Ascending aorta (tissue), 2 donors: ENCODE measurements around the gene ASB7. TPM values are rescaled to one million over a fixed set of nuclear protein-coding genes. Genes with fewer than 3 reads are reported as not detected.

Experiments used
- DNase-seq, 2 donors: peaks; one replicate each; pipeline ENCODE4 v3.0.0-alpha.2; 2019; ENCODE audit warnings: low spot score in 2 of 2
- H3K27ac ChIP-seq, 2 donors: fragments of 200-600 bp; sonication (generic); one replicate each; pipeline ENCODE4 v1.5.1; 2016 to 2017; ENCODE audit warnings: mild to moderate bottlenecking in 1 of 2
- H3K27me3 ChIP-seq: fragments of 200-600 bp; sonication (generic); one replicate; pipeline ENCODE4 v1.5.1; 2017
- H3K36me3 ChIP-seq, 2 donors: fragments of 200-600 bp; sonication (generic); one replicate each; pipeline ENCODE4 v1.5.1; 2016
- H3K4me1 ChIP-seq, 2 donors: fragments of 200-600 bp; sonication (generic); one replicate each; pipeline ENCODE4 v1.5.1; 2016 to 2017; ENCODE audit warnings: mild to moderate bottlenecking in 1 of 2
- H3K4me3 ChIP-seq, 2 donors: fragments of 200-600 bp; sonication (generic); one replicate each; pipeline ENCODE4 v1.5.1; 2016 to 2017; ENCODE audit warnings: mild to moderate bottlenecking in 1 of 2
- H3K9me3 ChIP-seq, 2 donors: fragments of 200-600 bp; sonication (generic); one replicate each; pipeline ENCODE4 v1.5.1; 2016
- intact Hi-C: fragments of 100-400 bp; cut with DNase I; formaldehyde crosslinking; loops from one replicate; pipeline ENCODE4 v1.15.1; 2023
- total RNA-seq: library from RNA; depleted of rRNA; stranded (reverse); fragments of >200 nt; gene quantifications from one replicate; pipeline ENCODE4 v1.1.0, GENCODE V29; 2016
- TF ChIP-seq, protein P1 (sequence below), 3 experiments: fragments of 200-600 bp in 2 of 3; fragments of 450-650 bp in 1 of 3; sonication (generic) in 2 of 3; IDR thresholded peaks; one replicate each; pipeline ENCODE4 v1.5.1; 2016 to 2019; ENCODE audit warnings: antibody characterized with exemption in 3 of 3, mild to moderate bottlenecking in 1 of 3, moderate library complexity in 1 of 3

Gene ASB7
- total RNA-seq, 1 donor from 2014 or later, result 9.3 TPM

DNA sequence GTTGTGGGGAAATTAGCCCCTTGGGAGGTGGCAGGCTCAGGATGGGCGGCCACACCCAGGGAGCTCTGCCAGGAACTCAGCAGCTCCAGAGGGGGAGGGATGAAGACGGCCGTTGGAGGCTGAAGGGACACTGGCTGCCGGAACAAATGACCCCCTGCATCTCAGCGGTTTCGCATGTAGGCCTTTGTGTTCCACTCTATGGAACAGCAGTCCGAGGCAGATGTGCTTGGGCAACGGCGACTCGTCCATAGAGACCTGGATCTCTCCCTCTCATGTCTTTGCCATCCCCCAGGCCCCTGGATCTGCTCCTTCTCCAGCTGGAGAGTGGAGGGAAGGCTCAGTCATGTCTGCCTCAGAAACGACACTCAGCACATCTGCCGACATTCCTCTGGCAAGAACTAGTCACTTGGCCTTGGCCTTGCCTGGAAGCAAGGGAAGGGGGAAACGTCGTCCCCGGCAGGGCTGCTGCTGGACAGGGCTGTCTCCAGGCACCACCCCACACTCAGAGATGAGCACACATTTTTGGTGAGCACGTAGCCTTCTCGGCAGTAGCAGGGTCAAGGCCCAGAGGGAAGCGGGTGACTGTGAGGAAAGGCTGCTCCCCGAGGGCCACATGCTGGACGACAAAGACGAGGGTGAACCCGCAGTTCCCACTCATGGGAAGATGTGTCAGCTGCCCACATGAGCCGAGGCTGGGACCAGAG is 83.8 kb downstream of the ASB7 start:
- intact Hi-C loops, result loop anchor here (10.0 kb wide), 1 partner anchor 59 kb away; no protein-coding TSS in a partner anchor
- no peak overlapping the region for H3K27ac ChIP-seq
- DNase-seq, result peak in 1 of 2 donors; percentile 73
- TF ChIP-seq, protein P1, sequence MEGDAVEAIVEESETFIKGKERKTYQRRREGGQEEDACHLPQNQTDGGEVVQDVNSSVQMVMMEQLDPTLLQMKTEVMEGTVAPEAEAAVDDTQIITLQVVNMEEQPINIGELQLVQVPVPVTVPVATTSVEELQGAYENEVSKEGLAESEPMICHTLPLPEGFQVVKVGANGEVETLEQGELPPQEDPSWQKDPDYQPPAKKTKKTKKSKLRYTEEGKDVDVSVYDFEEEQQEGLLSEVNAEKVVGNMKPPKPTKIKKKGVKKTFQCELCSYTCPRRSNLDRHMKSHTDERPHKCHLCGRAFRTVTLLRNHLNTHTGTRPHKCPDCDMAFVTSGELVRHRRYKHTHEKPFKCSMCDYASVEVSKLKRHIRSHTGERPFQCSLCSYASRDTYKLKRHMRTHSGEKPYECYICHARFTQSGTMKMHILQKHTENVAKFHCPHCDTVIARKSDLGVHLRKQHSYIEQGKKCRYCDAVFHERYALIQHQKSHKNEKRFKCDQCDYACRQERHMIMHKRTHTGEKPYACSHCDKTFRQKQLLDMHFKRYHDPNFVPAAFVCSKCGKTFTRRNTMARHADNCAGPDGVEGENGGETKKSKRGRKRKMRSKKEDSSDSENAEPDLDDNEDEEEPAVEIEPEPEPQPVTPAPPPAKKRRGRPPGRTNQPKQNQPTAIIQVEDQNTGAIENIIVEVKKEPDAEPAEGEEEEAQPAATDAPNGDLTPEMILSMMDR (IDR thresholded peaks at IDR 0.05), result no peak
- H3K9me3 ChIP-seq, result no peaks in the 10 kb centered on the region
- no peaks in the 10 kb centered on the region for H3K27me3 ChIP-seq
- H3K4me1 ChIP-seq, result peaks cover 0 to 3% of the 10 kb centered on the region in 2 donors
- H3K4me3 ChIP-seq, result no peak overlapping the region
- H3K36me3 ChIP-seq, result no peaks in the 10 kb centered on the region

DNA sequence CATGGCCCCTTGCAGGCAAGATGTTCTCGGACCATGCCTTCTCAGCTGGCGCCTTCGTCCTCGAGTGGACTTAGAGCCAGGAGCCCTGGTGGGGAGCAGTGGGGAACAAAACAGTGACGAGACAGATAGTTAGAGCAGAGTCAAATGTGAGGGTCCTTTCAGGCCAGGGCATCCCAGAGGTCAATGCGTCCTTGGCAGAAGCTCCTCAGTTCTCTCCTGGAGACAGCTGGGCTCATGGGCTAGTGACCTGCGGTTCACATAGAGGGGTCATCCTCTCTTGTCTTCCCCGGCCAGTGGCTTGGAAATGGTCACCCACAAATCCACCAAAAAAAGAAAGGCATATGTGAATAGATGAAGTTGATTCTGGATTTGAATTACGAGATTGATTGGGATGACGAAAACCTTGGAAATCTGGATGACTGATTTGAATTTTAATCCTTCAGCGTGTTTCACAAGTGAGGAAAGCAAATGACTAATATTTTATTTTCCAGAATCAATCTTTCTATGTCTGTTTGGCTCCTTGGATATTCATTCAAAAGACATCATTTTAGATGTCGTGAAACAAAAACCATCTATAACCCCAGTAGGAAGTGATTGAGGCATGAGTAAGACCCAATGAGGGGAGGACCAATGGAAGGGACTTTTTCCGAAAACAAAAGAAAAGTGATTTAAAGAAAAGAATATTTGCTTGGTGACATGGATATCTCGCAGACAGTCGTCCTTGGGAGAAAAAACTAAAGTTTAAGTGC is 84.5 kb downstream of the ASB7 start:
- DNase-seq, result no peak
- H3K4me3 ChIP-seq, result no peak overlapping the region
- peaks cover 0 to 3% of the 10 kb centered on the region in 2 donors for H3K4me1 ChIP-seq
- no peaks in the 10 kb centered on the region for H3K9me3 ChIP-seq
- intact Hi-C loops, result loop anchor here (10.0 kb wide), 1 partner anchor 58 kb away; no protein-coding TSS in a partner anchor
- H3K27ac ChIP-seq, result no peak overlapping the region
- H3K36me3 ChIP-seq, result no peaks in the 10 kb centered on the region
- no peaks in the 10 kb centered on the region for H3K27me3 ChIP-seq
- TF ChIP-seq, protein P1 (IDR thresholded peaks at IDR 0.05), result no peak

DNA sequence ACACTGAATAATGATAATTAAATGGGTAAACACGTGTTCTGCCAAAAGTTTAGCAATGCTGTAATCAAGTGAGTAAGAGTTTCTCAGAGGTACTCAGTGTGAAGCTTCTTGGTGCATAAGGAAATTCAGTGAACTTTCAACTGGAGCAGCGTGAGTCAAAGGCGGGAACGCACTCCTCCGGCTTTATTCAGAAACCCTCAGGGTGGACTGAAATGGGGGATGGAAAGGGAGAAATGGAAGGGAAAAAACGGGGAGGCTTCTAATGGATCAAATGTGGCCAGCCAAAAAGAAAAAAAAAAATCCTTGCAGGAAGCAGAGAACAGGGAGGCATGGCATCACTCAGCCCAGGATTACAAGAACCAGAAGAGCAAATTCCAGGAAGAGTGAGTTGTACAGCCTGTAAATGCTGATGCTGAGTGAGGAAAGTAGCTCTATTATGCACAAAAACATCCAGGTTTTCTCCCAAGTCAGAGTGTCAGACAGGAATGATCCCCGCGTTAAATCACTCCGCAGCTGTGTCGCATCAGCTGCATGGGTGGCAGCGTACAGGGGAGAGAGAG is 85.3 kb downstream of the ASB7 start:
- no peak for DNase-seq
- intact Hi-C loops, result loop anchor here (10.0 kb wide), 1 partner anchor 57 kb away; no protein-coding TSS in a partner anchor
- TF ChIP-seq, protein P1 (IDR thresholded peaks at IDR 0.05), result no peak

DNA sequence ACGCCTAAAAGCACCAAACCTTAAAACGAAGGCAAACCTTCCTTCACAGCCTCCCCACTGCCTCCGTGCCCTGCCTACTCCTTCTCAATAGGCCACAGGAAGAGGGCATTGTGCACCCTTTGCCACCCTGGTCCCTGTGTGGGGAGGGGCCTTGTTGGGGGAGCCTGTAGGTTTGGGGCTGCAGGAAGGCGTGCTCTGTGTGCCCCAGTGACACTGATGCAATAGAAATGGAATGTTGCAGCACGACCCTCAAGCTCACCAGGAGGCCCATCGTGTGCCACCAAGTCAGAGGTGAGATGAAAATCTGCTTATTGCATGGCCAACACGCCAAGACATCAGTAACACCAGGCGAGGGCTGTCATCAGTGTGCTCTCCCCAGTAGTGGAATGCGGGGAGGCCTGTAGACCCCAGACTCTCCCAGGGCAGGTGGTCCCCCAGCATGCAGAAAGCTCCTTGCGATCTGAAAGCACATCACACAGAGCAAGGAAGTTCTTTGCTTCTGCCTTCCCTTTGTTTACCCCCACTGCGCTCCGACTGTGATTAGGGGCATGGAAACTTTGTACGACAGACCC is 86.2 kb downstream of the ASB7 start:
- intact Hi-C loops, result loop anchor here (10.0 kb wide), 1 partner anchor 56 kb away; no protein-coding TSS in a partner anchor
- no peak for DNase-seq
- TF ChIP-seq, protein P1 (IDR thresholded peaks at IDR 0.05), result no peak
- H3K4me1 ChIP-seq, result peaks cover 0 to 3% of the 10 kb centered on the region in 2 donors
- H3K9me3 ChIP-seq, result no peaks in the 10 kb centered on the region
- no peak overlapping the region for H3K4me3 ChIP-seq
- H3K27me3 ChIP-seq, result no peaks in the 10 kb centered on the region
- H3K27ac ChIP-seq, result peak overlapping the region in 1 of 2 donors; percentile 6
- H3K36me3 ChIP-seq, result no peaks in the 10 kb centered on the region

More for the DNA sequence above, 85.3 kb downstream of the ASB7 start:
- Histone ChIP-seq H3K9me3 (no peaks in the 10 kb centered on the region), H3K4me3 (no peak overlapping the region), H3K4me1 (peaks cover 0 to 3% of the 10 kb centered on the region in 2 donors), H3K27me3 (no peaks in the 10 kb centered on the region), H3K36me3 (no peaks in the 10 kb centered on the region), H3K27ac (peak overlapping the region in 1 of 2 donors; percentile 6)

DNA sequence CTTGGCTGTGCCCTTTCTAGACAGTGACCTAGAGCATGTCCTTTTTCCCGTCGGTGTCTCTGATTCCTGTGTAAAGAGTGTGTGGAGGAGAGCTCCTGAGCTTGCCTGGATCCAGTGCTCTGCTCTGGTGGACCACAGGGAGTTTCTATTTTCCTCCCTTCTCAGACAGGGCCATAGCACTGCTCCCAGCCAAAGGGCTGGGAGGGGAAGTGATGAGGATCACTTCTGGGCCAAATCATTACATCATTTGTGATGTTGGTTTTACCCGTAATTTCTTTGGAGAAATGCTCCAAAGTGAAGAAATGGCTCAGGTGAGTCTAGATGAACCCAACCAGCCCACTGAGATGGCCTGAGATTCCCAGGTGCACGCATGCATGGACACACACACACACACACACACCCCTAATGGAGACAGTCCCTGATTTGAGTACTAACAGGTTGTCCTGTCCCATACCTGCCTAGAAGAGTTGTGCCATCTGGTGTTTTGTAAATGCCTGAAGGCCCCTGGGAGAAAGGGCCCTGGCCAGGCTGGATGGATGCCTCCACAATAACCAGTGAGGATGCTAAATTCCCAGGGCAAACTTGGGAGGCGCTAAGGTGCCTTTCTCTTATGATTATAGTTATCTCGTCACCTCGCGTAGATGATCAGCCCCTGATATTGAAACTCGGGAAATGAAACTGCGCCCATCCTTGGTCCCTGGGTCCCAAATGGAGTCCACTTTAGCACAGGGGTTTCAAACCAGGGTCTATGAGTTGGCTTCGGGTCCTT is 86.9 kb downstream of the ASB7 start:
- Histone ChIP-seq H3K27me3 (no peaks in the 10 kb centered on the region), H3K9me3 (no peaks in the 10 kb centered on the region), H3K4me3 (no peak overlapping the region), H3K4me1 (peaks cover 0 to 3% of the 10 kb centered on the region in 2 donors), H3K27ac (no peak overlapping the region), H3K36me3 (no peaks in the 10 kb centered on the region)
- TF ChIP-seq, protein P1 (IDR thresholded peaks at IDR 0.05), result no peak
- no peak for DNase-seq
- intact Hi-C loops, result loop anchor here (10.0 kb wide), 1 partner anchor 55 kb away; no protein-coding TSS in a partner anchor
